ENCODE measurements around the gene OCA2. TPM values are rescaled to one million over a fixed set of nuclear protein-coding genes. Genes with fewer than 3 reads are reported as not detected.
A peak's percentile ranks its signal among the peaks of the same experiment; 100 is the strongest.

OCA2 gene
- total and polyA plus RNA-seq, 11 donors: 0.04 to 0.10 (median 0.07) TPM; not detected in 8

DNA sequence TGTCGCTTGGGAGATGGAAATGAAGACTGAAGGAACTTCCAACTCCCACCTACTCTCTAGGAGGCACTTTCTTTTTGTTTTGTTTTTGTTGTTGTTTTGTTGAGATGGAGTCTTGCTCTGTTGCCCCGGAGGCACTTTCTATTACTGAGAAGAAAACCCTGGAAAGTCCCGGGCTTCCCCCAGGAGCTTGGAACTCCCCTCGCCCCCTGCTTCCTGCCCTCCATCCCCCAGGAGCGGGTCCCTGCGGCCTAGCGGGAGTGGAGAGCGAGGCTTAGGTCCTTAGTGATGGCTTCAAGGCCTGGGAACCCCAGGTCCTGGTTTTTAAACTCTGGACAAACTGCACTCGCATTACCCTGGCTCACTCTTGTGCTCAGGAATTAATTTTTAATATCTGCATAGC lies 195.7 kb downstream of the OCA2 start:
- ATAC-seq: no peak
- 72 to 80% (median 77%) methylated on average over 9 of the region's 9 CpGs for WGBS, 4 donors

GRCh38 chr15:27902680-27903385 lies 196.3 kb downstream of the OCA2 start:
- no peaks in the 10 kb centered on the region for H3K27me3 ChIP-seq
- no peaks in the 10 kb centered on the region for H3K36me3 ChIP-seq
- no peak for DNase-seq
- no peak overlapping the region for H3K4me3 ChIP-seq
- H3K27ac ChIP-seq: no peak overlapping the region
- ATAC-seq: peak in 1 of 4 donors; percentile 18
- H3K4me1 ChIP-seq: no peaks in the 10 kb centered on the region
- intact Hi-C loops (cut with DNase I): no loop called here
- TF ChIP-seq POLR2A (IDR thresholded peaks at IDR 0.05): no peak
- WGBS, 4 donors: 76 to 86% (median 82%) methylated on average over 32 to 43 of the region's 43 CpGs
- peaks cover 0 to 11% (median 0%) of the 10 kb centered on the region in 12 donors for H3K9me3 ChIP-seq

More for the DNA sequence above, 195.7 kb downstream of the OCA2 start:
- no peak for DNase-seq
- intact Hi-C loops (cut with DNase I): no loop called here
- Histone ChIP-seq H3K4me1 (no peaks in the 10 kb centered on the region), H3K36me3 (no peaks in the 10 kb centered on the region), H3K27ac (no peak overlapping the region), H3K27me3 (no peaks in the 10 kb centered on the region), H3K9me3 (peaks cover 0 to 17% (median 0%) of the 10 kb centered on the region in 12 donors), H3K4me3 (no peak overlapping the region)
- TF ChIP-seq POLR2A (IDR thresholded peaks at IDR 0.05): no peak
- TF ChIP-seq, protein P1, sequence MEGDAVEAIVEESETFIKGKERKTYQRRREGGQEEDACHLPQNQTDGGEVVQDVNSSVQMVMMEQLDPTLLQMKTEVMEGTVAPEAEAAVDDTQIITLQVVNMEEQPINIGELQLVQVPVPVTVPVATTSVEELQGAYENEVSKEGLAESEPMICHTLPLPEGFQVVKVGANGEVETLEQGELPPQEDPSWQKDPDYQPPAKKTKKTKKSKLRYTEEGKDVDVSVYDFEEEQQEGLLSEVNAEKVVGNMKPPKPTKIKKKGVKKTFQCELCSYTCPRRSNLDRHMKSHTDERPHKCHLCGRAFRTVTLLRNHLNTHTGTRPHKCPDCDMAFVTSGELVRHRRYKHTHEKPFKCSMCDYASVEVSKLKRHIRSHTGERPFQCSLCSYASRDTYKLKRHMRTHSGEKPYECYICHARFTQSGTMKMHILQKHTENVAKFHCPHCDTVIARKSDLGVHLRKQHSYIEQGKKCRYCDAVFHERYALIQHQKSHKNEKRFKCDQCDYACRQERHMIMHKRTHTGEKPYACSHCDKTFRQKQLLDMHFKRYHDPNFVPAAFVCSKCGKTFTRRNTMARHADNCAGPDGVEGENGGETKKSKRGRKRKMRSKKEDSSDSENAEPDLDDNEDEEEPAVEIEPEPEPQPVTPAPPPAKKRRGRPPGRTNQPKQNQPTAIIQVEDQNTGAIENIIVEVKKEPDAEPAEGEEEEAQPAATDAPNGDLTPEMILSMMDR (IDR thresholded peaks at IDR 0.05): no peak

- no peaks in the 10 kb centered on the region for H3K27me3 ChIP-seq
- DNase-seq (no peak), ATAC-seq (no peak)
- no peak overlapping the region for H3K4me3 ChIP-seq
- no peaks in the 10 kb centered on the region for H3K4me1 ChIP-seq
- 80 to 94% (median 90%) methylated on average over 5 of the region's 5 CpGs for WGBS, 4 donors
- intact Hi-C loops (cut with DNase I): no loop called here
- H3K9me3 ChIP-seq: peaks cover 0 to 9% (median 0%) of the 10 kb centered on the region in 12 donors
- H3K36me3 ChIP-seq: no peaks in the 10 kb centered on the region
- TF ChIP-seq, protein P1 (IDR thresholded peaks at IDR 0.05): no peak
- TF ChIP-seq POLR2A (IDR thresholded peaks at IDR 0.05): no peak
- no peak overlapping the region for H3K27ac ChIP-seq
These were observed 199.4 kb downstream of the OCA2 start for GRCh38 chr15:27899583-27900285.

DNA sequence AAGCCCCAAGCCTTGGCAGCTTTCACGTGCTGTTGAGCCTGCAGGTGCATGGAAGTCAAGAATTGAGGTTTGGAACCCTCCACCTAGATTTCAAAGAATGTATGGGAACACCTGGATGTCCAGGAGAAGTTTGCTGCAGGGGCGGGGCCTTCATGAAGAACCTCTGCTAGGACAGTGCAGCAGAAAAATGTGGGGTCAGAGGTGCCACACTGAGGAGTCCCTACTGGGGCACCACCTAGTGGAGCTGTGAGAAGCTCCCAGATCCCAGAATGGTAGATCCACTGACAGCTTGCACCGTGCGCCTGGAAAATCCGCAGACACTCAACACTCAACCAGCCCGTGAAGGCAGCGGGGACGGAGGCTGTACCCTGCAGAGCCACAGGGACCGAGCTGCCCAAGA lies 201.6 kb downstream of the OCA2 start:
- no peak for TF ChIP-seq POLR2A (IDR thresholded peaks at IDR 0.05)
- TF ChIP-seq, protein P1 (IDR thresholded peaks at IDR 0.05): no peak
- H3K4me3 ChIP-seq: no peak overlapping the region
- intact Hi-C loops (cut with DNase I): no loop called here
- peaks cover 0 to 31% (median 8%) of the 10 kb centered on the region in 12 donors for H3K9me3 ChIP-seq
- H3K36me3 ChIP-seq: no peaks in the 10 kb centered on the region
- 70 to 94% (median 83%) methylated on average over 9 of the region's 9 CpGs for WGBS, 4 donors
- ATAC-seq: no peak
- no peaks in the 10 kb centered on the region for H3K4me1 ChIP-seq
- DNase-seq: no peak
- no peak overlapping the region for H3K27ac ChIP-seq
- no peaks in the 10 kb centered on the region for H3K27me3 ChIP-seq

Data from heart left ventricle (tissue), 16 donors.